HepG2 (cell line): Measurements from ENCODE around the gene PPP1R27. TPM values are rescaled to one million over a fixed set of nuclear protein-coding genes. Genes with fewer than 3 reads are reported as not detected.

ENCODE experiments used
- BORCS8-MEF2B ChIP-seq: sonication (generic); formaldehyde crosslinking; IDR thresholded peaks from 2 replicates; pipeline ENCODE4 v1.8.0; 2022; ENCODE audit warnings: mild to moderate bottlenecking, missing genetic modification reagents
- POLR2AphosphoS5 ChIP-seq: IDR thresholded peaks from 2 replicates; pipeline ENCODE4 v1.6.1; 2012; ENCODE audit warnings: low read depth, low read length
- POLR2G ChIP-seq: fragments of 200-400 bp; formaldehyde crosslinking; IDR thresholded peaks from 2 replicates; pipeline ENCODE4 v1.6.1; 2018; ENCODE audit warnings: mild to moderate bottlenecking, low read depth, low read length, moderate library complexity
- SALL2 ChIP-seq: sonication (generic); formaldehyde crosslinking; IDR thresholded peaks from 2 replicates; pipeline ENCODE4 v1.8.1; 2023; ENCODE audit warnings: mild to moderate bottlenecking, missing genetic modification reagents, inconsistent platforms
- ZBTB38 ChIP-seq: sonication (generic); formaldehyde crosslinking; IDR thresholded peaks from 2 replicates; pipeline ENCODE4 v1.5.1; 2020; ENCODE audit warnings: mild to moderate bottlenecking, missing genetic modification reagents
- ZFY ChIP-seq: sonication (generic); formaldehyde crosslinking; IDR thresholded peaks from 2 replicates; pipeline ENCODE4 v1.4.0; 2020; ENCODE audit warnings: missing genetic modification reagents
- ZKSCAN8 ChIP-seq: IDR thresholded peaks from 2 replicates; pipeline ENCODE4 v1.6.1; 2016; ENCODE audit warnings: borderline replicate concordance, missing genetic modification reagents, missing compliant biosample characterization
- ZNF101 ChIP-seq: sonication (generic); formaldehyde crosslinking; IDR thresholded peaks from 2 replicates; pipeline ENCODE4 v1.4.0; 2020; ENCODE audit warnings: mild to moderate bottlenecking, low read depth, missing genetic modification reagents, borderline replicate concordance
- ZNF121 ChIP-seq: sonication (generic); formaldehyde crosslinking; IDR thresholded peaks from 2 replicates; pipeline ENCODE4 v1.5.0; 2020; ENCODE audit warnings: mild to moderate bottlenecking, missing genetic modification reagents
- ZNF407 ChIP-seq: sonication (generic); formaldehyde crosslinking; IDR thresholded peaks from one replicate; pipeline ENCODE4 v1.5.1; 2020; ENCODE audit warnings: mild to moderate bottlenecking, missing genetic modification reagents; ENCODE audit errors: not compliant biosample characterization
- ZNF660 ChIP-seq: sonication (generic); formaldehyde crosslinking; IDR thresholded peaks from 2 replicates; pipeline ENCODE4 v1.5.1; 2020; ENCODE audit warnings: mild to moderate bottlenecking, low read depth, missing genetic modification reagents, borderline replicate concordance
- ZNF768 ChIP-seq: sonication (generic); formaldehyde crosslinking; IDR thresholded peaks from 2 replicates; pipeline ENCODE4 v1.4.0; 2020; ENCODE audit warnings: missing genetic modification reagents
- ZNF784 ChIP-seq: sonication (generic); formaldehyde crosslinking; IDR thresholded peaks from 2 replicates; pipeline ENCODE4 v1.5.1; 2020; ENCODE audit warnings: missing genetic modification reagents, mild to moderate bottlenecking, borderline replicate concordance
- ZNF788 ChIP-seq: sonication (generic); formaldehyde crosslinking; IDR thresholded peaks from 2 replicates; pipeline ENCODE4 v1.5.0; 2020; ENCODE audit warnings: mild to moderate bottlenecking, missing genetic modification reagents, borderline replicate concordance
- ZNF891 ChIP-seq: sonication (generic); formaldehyde crosslinking; IDR thresholded peaks from 2 replicates; pipeline ENCODE4 v1.5.0; 2020; ENCODE audit warnings: mild to moderate bottlenecking, missing genetic modification reagents
- ZXDC ChIP-seq: sonication (generic); formaldehyde crosslinking; IDR thresholded peaks from 2 replicates; pipeline ENCODE4 v1.5.0; 2020; ENCODE audit warnings: mild to moderate bottlenecking, missing genetic modification reagents
- polyA plus RNA-seq, 8 experiments: library from polyadenylated mRNA; depleted of rRNA in 3 of 8; stranded (reverse) in 7 of 8; unstranded in 1 of 8; fragments of >200 nt; fragmentation: Illumina TruSeq in 4 of 8; extraction: Trizol in 4 of 8; gene quantifications; 2 replicates each; pipeline versions ENCODE4 v1.2.1 to v1.2.3, GENCODE V29; 2011 to 2016; ENCODE audit warnings: low read depth in 4 of 8, missing spikeins in 1 of 8, mixed read lengths in 1 of 8; ENCODE audit not compliant: insufficient read depth in 1 of 8
- total RNA-seq, 5 experiments: library from RNA; depleted of rRNA; stranded (reverse); fragments of >200 nt; fragmentation: Illumina TruSeq; extraction: Trizol; gene quantifications; 2 replicates each; pipeline ENCODE4 v1.2.3, GENCODE V29; 2016; ENCODE audit warnings: low read depth in 1 of 5

Gene PPP1R27
- total and polyA plus RNA-seq, 2 of the 13 experiments (the other 11 are each of a cell fraction or from before 2014, with no cell fraction given): 0.17 to 1.00 TPM

- TF ChIP-seq ZNF784 (CRISPR knock-in tag): no peak
- no peak for TF ChIP-seq ZBTB38 (CRISPR knock-in tag)
- TF ChIP-seq ZNF788 (CRISPR knock-in tag): no peak
- TF ChIP-seq ZNF891: peak; percentile 65; the same call in 1 of the 2 replicates
- 0 out of 2 replicates have a peak, but pooled peaks have one; percentile 46 for TF ChIP-seq ZXDC (CRISPR knock-in tag)
- TF ChIP-seq SALL2 (CRISPR knock-in tag): no peak
- 0 out of 2 replicates have a peak, but pooled peaks have one; percentile 31 for TF ChIP-seq ZKSCAN8 (CRISPR knock-in tag)
- TF ChIP-seq ZNF660 (CRISPR knock-in tag): no peak
- 0 out of 2 replicates have a peak, but pooled peaks have one; percentile 31 for TF ChIP-seq BORCS8-MEF2B (CRISPR knock-in tag)
- 0 out of 2 replicates have a peak, but pooled peaks have one; percentile 6 for TF ChIP-seq ZFY (CRISPR knock-in tag)
- 0 out of 2 replicates have a peak, but pooled peaks have one; percentile 2 for TF ChIP-seq ZNF121
- TF ChIP-seq ZNF101 (CRISPR knock-in tag): no peak
- TF ChIP-seq POLR2AphosphoS5: peak; percentile 56
- 0 out of 2 replicates have a peak, but pooled peaks have one; percentile 2 for TF ChIP-seq ZNF768 (CRISPR knock-in tag)
- TF ChIP-seq POLR2G: peak; percentile 78
- TF ChIP-seq ZNF407 (CRISPR knock-in tag): no peak
Observed at GRCh38 chr17:81842725-81843504, 8.1 kb upstream of the PPP1R27 start (continued).
